SK-N-SH (cell line): ENCODE measurements around the gene FKBP5. TPM values are rescaled to one million over a fixed set of nuclear protein-coding genes. Genes with fewer than 3 reads are reported as not detected.

ENCODE experiments used
- CTCF ChIA-PET: fragments of 300-600, 350-600 bp; formaldehyde crosslinking; extraction: SDS; loops from one replicate; lab custom pipeline; 2021; lab: Yijun Ruan, JAX
- POLR2A ChIA-PET: fragments of 350-600 bp; sonication (Branson Sonifier 250); formaldehyde crosslinking; extraction: SDS; loops from one replicate; lab custom pipeline; 2020; ENCODE audit warnings: antibody characterized with exemption, inconsistent platforms; lab: Yijun Ruan, JAX
- DNase-seq: peaks from one replicate; pipeline ENCODE4 v3.0.0; 2012
- H2AFZ ChIP-seq: fragments of 200-600 bp; sonication (generic); 2 replicates; pipeline ENCODE4 v1.8.1; 2016; ENCODE audit warnings: antibody characterized with exemption, mild to moderate bottlenecking, low read depth
- H3F3A ChIP-seq: fragments of 200-600 bp; sonication (generic); replicated peaks from 2 replicates; pipeline ENCODE3; 2016; ENCODE audit warnings: antibody characterized with exemption, mild to moderate bottlenecking; ENCODE audit not compliant: insufficient read depth
- H3K27ac ChIP-seq, 2 experiments: fragments of 200-500 bp in 1 of 2; fragments of 200-600 bp in 1 of 2; sonication (Bioruptor generic) in 1 of 2; sonication (generic), shearing (Covaris generic) in 1 of 2; 2 replicates each; pipeline versions ENCODE4 v1.5.1 to v1.6.1; 2014 to 2016; ENCODE audit warnings: low read depth in 2 of 2, inconsistent platforms in 1 of 2, low read length in 1 of 2, mild to moderate bottlenecking in 1 of 2, mixed read lengths in 1 of 2
- H3K27me3 ChIP-seq: fragments of 200-600 bp; sonication (generic), shearing (Covaris generic); 2 replicates; pipeline ENCODE4 v1.6.1; 2016; ENCODE audit warnings: mixed run types; ENCODE audit not compliant: insufficient read depth
- H3K36me3 ChIP-seq, 2 experiments: fragments of 200-500 bp in 1 of 2; fragments of 200-600 bp in 1 of 2; sonication (Bioruptor generic) in 1 of 2; sonication (generic) in 1 of 2; replicated peaks in 1 of 2; 2 replicates each; pipeline versions ENCODE3 to v1.5.1; 2014 to 2016; ENCODE audit warnings: low read length in 1 of 2, mild to moderate bottlenecking in 1 of 2; ENCODE audit not compliant: insufficient read depth in 2 of 2, control insufficient read depth in 1 of 2
- H3K4me1 ChIP-seq, 2 experiments: fragments of 200-500 bp in 1 of 2; fragments of 200-600 bp in 1 of 2; sonication (Bioruptor generic) in 1 of 2; sonication (generic), shearing (Covaris generic) in 1 of 2; 2 replicates each; pipeline versions ENCODE4 v1.5.1 to v1.6.1; 2014 to 2016; ENCODE audit warnings: low read depth in 1 of 2, low read length in 1 of 2, mixed run types in 1 of 2; ENCODE audit not compliant: insufficient read depth in 2 of 2, control insufficient read depth in 1 of 2
- H3K4me2 ChIP-seq: fragments of 200-600 bp; sonication (generic), shearing (Covaris generic); 2 replicates; pipeline ENCODE4 v1.6.1; 2017; ENCODE audit warnings: mixed run types
- H3K4me3 ChIP-seq, 2 experiments: fragments of 200-500 bp in 1 of 2; fragments of 200-600 bp in 1 of 2; sonication (Bioruptor generic) in 1 of 2; sonication (generic), shearing (Covaris generic) in 1 of 2; 2 replicates each; pipeline versions ENCODE4 v1.5.1 to v1.8.1; 2014 to 2016; ENCODE audit warnings: low read depth in 2 of 2, inconsistent platforms in 1 of 2, low read length in 1 of 2, mild to moderate bottlenecking in 1 of 2, mixed read lengths in 1 of 2, moderate library complexity in 1 of 2
- H3K79me2 ChIP-seq: fragments of 200-600 bp; sonication (generic); 2 replicates; pipeline ENCODE4 v1.8.1; 2017; ENCODE audit warnings: mild to moderate bottlenecking; ENCODE audit not compliant: insufficient read depth
- H3K9ac ChIP-seq: fragments of 200-600 bp; sonication (generic); 2 replicates; pipeline ENCODE4 v1.6.1; 2017; ENCODE audit warnings: mixed run types
- H3K9me2 ChIP-seq: fragments of 200-600 bp; sonication (generic); 2 replicates; pipeline ENCODE4 v1.6.1; 2017; ENCODE audit warnings: mixed run types
- H3K9me3 ChIP-seq: fragments of 200-600 bp; sonication (generic); 2 replicates; pipeline ENCODE4 v1.6.1; 2017; ENCODE audit warnings: mixed run types, mild to moderate bottlenecking, moderate library complexity
- H4K20me1 ChIP-seq: fragments of 200-600 bp; sonication (generic); 2 replicates; pipeline ENCODE4 v1.6.1; 2017; ENCODE audit warnings: mild to moderate bottlenecking, mixed run types; ENCODE audit not compliant: insufficient read depth
- CTCF ChIP-seq: fragments of 200-600 bp; sonication (generic); IDR thresholded peaks from 2 replicates; pipeline ENCODE4 v1.6.1; 2017; ENCODE audit warnings: antibody characterized with exemption, mild to moderate bottlenecking, moderate library complexity
- FOSL2 ChIP-seq: IDR thresholded peaks from 2 replicates; pipeline ENCODE4 v1.4.0; 2012; ENCODE audit warnings: low read depth, mild to moderate bottlenecking, moderate library complexity, borderline replicate concordance
- GABPA ChIP-seq: IDR thresholded peaks from 2 replicates; pipeline ENCODE4 v1.4.0; 2012; ENCODE audit warnings: low read depth, mild to moderate bottlenecking
- NRF1 ChIP-seq: IDR thresholded peaks from 2 replicates; pipeline ENCODE4 v1.6.1; 2012; ENCODE audit warnings: low read depth, mild to moderate bottlenecking, low read length
- PBX3 ChIP-seq: IDR thresholded peaks from 2 replicates; pipeline ENCODE4; 2012
- SMC3 ChIP-seq: IDR thresholded peaks from 2 replicates; pipeline ENCODE4 v1.6.1; 2012; ENCODE audit warnings: low read depth, low read length, improper control_type of control experiment
- TCF12 ChIP-seq: IDR thresholded peaks from 2 replicates; pipeline ENCODE4 v1.4.0; 2012
- TEAD4 ChIP-seq: IDR thresholded peaks from 2 replicates; pipeline ENCODE4 v1.4.0; 2012; ENCODE audit warnings: mild to moderate bottlenecking, borderline replicate concordance; ENCODE audit not compliant: insufficient read depth
- USF1 ChIP-seq: IDR thresholded peaks from 2 replicates; pipeline ENCODE4 v1.4.0; 2012; ENCODE audit warnings: low read depth, borderline replicate concordance
- WGBS: methylation state at CpG from one replicate; pipeline ENCODE4 v1.1.6; 2017; ENCODE audit warnings: low lambda C conversion rate; 5-methylcytosine and 5-hydroxymethylcytosine counted together
- polyA plus RNA-seq, 3 experiments: library from polyadenylated mRNA; depleted of rRNA; stranded (reverse); fragments of >200 nt; gene quantifications; 2 replicates each; pipeline ENCODE4 v1.2.3, GENCODE V29; 2012

FKBP5 gene
- polyA plus RNA-seq, 1 of the 3 experiments (the other 2 are of a cell fraction), result 5.1 TPM

GRCh38 chr6:35611240-35611639 is 77.5 kb downstream of the FKBP5 start (continued):
- no peak for TF ChIP-seq CTCF

- Histone ChIP-seq H3K27ac (no peak overlapping the region), H3K9ac (no peak overlapping the region), H3K9me2 (no peaks in the 10 kb centered on the region), H3K27me3 (no peaks in the 10 kb centered on the region), H3F3A (peaks cover 15% of the 10 kb centered on the region), H3K36me3 (no peaks in the 10 kb centered on the region), H3K9me3 (no peaks in the 10 kb centered on the region), H2AFZ (no peak overlapping the region), H3K4me3 (no peak overlapping the region), H3K4me2 (no peak overlapping the region), H3K4me1 (0 out of 4 replicates have a peak, but pooled peaks cover 0 to under 1% of the 10 kb centered on the region in 2 experiments), H4K20me1 (no peaks in the 10 kb centered on the region), H3K79me2 (no peaks in the 10 kb centered on the region)
- TF ChIP-seq TEAD4 (no peak), SMC3 (no peak), USF1 (no peak), FOSL2 (no peak), PBX3 (no peak), NRF1 (no peak)
- 97% methylated on average over 3 of the region's 3 CpGs for WGBS
- no peak for DNase-seq
- CTCF ChIA-PET, result interaction anchor here (0.8 to 1.5 kb wide), 3 partner anchors 14 to 52 kb away, joined by 3 to 6 read pairs (median 4); no protein-coding TSS in a partner anchor
- POLR2A ChIA-PET, result no interaction called here
These were observed 77.9 kb downstream of the FKBP5 start for GRCh38 chr6:35610830-35611229.

- H3K79me2 ChIP-seq, result no peaks in the 10 kb centered on the region
- H3K36me3 ChIP-seq, result no peaks in the 10 kb centered on the region
- H3K9ac ChIP-seq, result no peak overlapping the region
- TF ChIP-seq GABPA (no peak), TCF12 (no peak), CTCF (no peak), TEAD4 (no peak), PBX3 (no peak)
- H3K9me2 ChIP-seq, result no peaks in the 10 kb centered on the region
- H3K4me2 ChIP-seq, result no peak overlapping the region
- POLR2A ChIA-PET, result no interaction called here
- H2AFZ ChIP-seq, result no peak overlapping the region
- no peak for DNase-seq
- no peaks in the 10 kb centered on the region for H3K9me3 ChIP-seq
- 0 out of 4 replicates have a peak, but pooled peaks cover 0 to 6% of the 10 kb centered on the region in 2 experiments for H3K4me1 ChIP-seq
- H3F3A ChIP-seq, result peaks cover 22% of the 10 kb centered on the region
- H3K4me3 ChIP-seq, result no peak overlapping the region
- WGBS, result 97% methylated on average over 1 of the region's 1 CpG
- no peaks in the 10 kb centered on the region for H4K20me1 ChIP-seq
- H3K27me3 ChIP-seq, result no peaks in the 10 kb centered on the region
- CTCF ChIA-PET, result interaction anchor here (1.3 kb wide), 1 partner anchor 128 kb away, joined by 3 read pairs; no protein-coding TSS in a partner anchor
- no peak overlapping the region for H3K27ac ChIP-seq
These were observed 79.1 kb downstream of the FKBP5 start for GRCh38 chr6:35609588-35609987.
